ENCODE data around the gene ANKRD13D.

The ANKRD13D gene

DNA sequence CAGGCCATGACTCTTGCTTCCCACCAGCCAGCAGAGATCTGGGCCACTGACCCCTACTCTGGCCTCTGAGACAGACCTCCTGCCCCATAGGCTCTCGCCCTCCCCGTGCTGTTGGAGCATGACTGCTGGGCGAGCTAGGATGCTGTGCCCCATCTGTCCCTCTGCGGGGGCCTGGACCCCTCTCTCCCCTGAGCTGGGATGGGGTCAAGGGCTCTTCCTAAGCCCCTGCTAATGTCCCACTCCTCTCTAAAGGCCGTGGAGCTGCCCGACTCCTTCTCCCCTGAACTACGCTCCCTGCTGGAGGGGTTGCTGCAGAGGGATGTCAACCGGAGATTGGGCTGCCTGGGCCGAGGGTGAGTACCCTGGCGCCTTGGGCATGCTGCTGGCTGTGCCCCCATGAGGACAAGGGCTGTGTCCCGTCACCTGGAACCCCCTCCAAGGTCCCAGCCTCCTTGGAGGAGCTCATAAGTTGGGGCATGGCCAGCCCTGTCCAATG, 6.2 kb upstream of the ANKRD13D start:
- H3K4me3 ChIP-seq (ENCODE audit: low read depth, low read length) = no peak overlapping the region
- no peak for DNase-seq (ENCODE audit: low read depth)

DNA sequence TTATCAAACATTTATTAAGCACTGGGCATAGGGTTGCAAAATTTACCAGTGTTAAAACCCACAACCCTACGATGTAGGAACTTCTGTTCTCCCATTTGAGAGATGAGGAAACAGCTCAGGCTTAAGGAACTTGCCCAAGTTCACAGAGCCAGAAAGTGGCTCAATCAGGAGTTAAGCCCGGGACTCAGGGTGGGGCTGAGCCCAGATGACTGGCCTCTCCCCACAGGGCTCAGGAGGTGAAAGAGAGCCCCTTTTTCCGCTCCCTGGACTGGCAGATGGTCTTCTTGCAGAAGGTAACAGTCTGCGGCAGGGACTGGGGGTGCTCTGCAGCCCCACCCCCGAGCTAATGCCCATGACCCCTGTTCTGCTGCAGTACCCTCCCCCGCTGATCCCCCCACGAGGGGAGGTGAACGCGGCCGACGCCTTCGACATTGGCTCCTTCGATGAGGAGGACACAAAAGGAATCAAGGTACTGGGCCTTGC, 5.6 kb upstream of the ANKRD13D start:
- no peak for DNase-seq (ENCODE audit: low read depth)
- no peak overlapping the region for H3K4me3 ChIP-seq (ENCODE audit: low read depth, low read length)

GRCh38 chr11:67284811-67285540, 4.1 kb upstream of the ANKRD13D start:
- H3K4me3 ChIP-seq (ENCODE audit: low read depth, low read length) = no peak overlapping the region
- DNase-seq (ENCODE audit: low read depth) = no peak

- DNase-seq (ENCODE audit: low read depth) = no peak
- H3K4me3 ChIP-seq (ENCODE audit: low read depth, low read length) = no peak overlapping the region
Measured at GRCh38 chr11:67285541-67286498, 3.3 kb upstream of the ANKRD13D start.

GRCh38 chr11:67286621-67287333, 2.3 kb upstream of the ANKRD13D start:
- no peak for DNase-seq (ENCODE audit: low read depth)
- no peak overlapping the region for H3K4me3 ChIP-seq (ENCODE audit: low read depth, low read length)

DNA sequence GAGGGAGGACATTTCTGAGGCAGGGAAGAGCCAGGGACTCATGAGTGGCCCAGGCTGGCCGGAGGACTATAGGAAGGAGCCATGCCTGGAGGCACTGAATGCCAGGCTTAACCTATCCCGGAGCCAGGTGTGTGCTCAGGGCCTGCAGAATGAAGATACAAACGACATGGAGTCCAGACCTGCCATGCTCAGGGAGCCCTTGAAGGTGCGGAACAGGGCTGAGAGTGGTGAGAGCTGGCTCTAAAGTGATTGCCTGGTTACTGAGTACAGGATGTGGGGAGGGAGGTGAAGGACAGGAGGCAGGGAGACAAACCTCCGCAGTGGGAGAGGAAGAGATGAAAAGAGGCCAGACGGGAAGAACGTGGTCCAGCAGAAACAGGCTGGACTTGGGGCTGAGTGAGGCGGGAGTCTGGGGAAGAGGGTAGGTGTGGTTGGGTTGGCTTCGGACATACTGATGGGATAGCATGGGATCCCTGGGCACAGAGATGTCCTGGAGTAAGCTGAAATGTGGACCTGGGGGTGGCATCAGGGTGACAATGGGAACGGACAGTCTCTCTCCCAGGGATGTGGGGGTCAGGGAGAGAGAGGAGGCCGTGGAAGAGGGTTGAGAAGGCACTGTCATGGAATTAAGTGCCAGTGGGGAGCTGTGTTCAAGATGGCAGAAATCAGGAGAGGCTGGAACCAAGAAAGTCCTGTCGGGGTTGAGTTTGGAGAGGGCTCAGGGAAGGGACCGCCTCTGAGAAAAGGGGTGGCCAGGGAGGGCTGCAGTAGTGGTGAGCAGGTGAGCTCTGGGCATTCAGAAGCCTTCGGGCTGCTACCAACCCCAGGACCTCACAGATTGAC, 1.5 kb upstream of the ANKRD13D start:
- H3K4me3 ChIP-seq (ENCODE audit: low read depth, low read length) = peak overlapping the region; percentile 76
- no peak for DNase-seq (ENCODE audit: low read depth)

GRCh38 chr11:67288198-67288451, 978 bp upstream of the ANKRD13D start:
- no peak for DNase-seq (ENCODE audit: low read depth)
- H3K4me3 ChIP-seq (ENCODE audit: low read depth, low read length) = peak overlapping the region; percentile 76

GRCh38 chr11:67288452-67289225, 464 bp upstream of the ANKRD13D start:
- H3K4me3 ChIP-seq (ENCODE audit: low read depth, low read length) = peak overlapping the region; percentile 76
- peak; percentile 76 for DNase-seq (ENCODE audit: low read depth)

GRCh38 chr11:67289651-67290479, 762 bp downstream of the ANKRD13D start:
- DNase-seq (ENCODE audit: low read depth) = no peak

GRCh38 chr11:67290801-67291200, 1.7 kb downstream of the ANKRD13D start:
- no peak overlapping the region for H3K4me3 ChIP-seq (ENCODE audit: low read depth, low read length)
- no peak for DNase-seq (ENCODE audit: low read depth)

More at GRCh38 chr11:67289651-67290479, 762 bp downstream of the ANKRD13D start:
- peak overlapping the region; percentile 70 for H3K4me3 ChIP-seq (ENCODE audit: low read depth, low read length)

DNA sequence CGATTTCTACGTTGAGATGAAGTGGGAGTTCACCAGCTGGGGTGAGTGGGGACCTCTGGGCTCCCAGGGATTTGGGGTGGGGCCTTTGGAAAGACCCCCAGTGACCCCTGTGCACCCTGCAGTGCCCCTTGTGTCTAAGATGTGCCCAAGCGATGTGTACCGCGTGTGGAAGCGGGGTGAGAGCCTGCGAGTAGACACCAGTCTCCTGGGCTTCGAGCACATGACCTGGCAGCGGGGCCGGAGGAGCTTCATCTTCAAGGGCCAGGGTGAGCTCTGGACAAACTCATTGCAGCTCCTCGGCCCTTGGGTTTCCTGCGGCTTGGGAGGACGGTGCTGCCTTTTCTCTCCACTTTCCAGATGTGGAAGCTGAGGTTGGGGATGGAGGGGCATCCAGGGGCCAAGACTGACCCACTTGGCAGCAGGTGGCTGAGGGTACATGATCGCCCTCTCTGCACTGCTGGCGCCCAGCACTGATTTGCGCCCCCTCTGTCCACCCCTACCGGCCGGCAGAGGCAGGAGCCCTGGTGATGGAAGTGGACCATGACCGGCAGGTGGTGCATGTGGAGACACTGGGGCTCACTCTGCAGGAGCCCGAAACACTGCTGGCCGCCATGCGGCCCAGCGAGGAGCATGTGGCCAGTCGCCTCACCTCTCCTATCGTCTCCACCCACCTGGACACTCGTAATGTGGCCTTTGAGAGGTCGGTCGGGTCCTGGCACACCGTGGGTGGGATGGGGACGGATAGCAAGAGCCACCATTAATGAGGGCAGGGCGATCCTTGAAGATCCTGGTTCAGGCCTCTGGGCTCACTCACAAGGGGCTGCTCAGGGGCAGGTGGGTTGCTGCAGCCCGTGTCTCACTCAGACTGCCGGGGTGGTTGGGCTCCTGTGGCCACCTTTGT, 2.6 kb downstream of the ANKRD13D start:
- DNase-seq (ENCODE audit: low read depth) = no peak
- H3K4me3 ChIP-seq (ENCODE audit: low read depth, low read length) = no peak overlapping the region

- no peak overlapping the region for H3K4me3 ChIP-seq (ENCODE audit: low read depth, low read length)
- no peak for DNase-seq (ENCODE audit: low read depth)
Measured at GRCh38 chr11:67292671-67293070, 3.6 kb downstream of the ANKRD13D start.

- H3K4me3 ChIP-seq (ENCODE audit: low read depth, low read length) = no peak overlapping the region
- no peak for DNase-seq (ENCODE audit: low read depth)
Measured at GRCh38 chr11:67293090-67293489, 4.0 kb downstream of the ANKRD13D start.

GRCh38 chr11:67295846-67296245, 6.7 kb downstream of the ANKRD13D start:
- no peak overlapping the region for H3K4me3 ChIP-seq (ENCODE audit: low read depth, low read length)
- no peak for DNase-seq (ENCODE audit: low read depth)

- no peak overlapping the region for H3K4me3 ChIP-seq (ENCODE audit: low read depth, low read length)
- DNase-seq (ENCODE audit: low read depth) = no peak
Measured at GRCh38 chr11:67298786-67299185, 9.7 kb downstream of the ANKRD13D start.

GRCh38 chr11:67299471-67300191, 10.5 kb downstream of the ANKRD13D start:
- DNase-seq (ENCODE audit: low read depth) = no peak
- H3K4me3 ChIP-seq (ENCODE audit: low read depth, low read length) = no peak overlapping the region
